Measurements from ENCODE around the gene OSBPL8. TPM values are rescaled to one million over a fixed set of nuclear protein-coding genes. Genes with fewer than 3 reads are reported as not detected.

Gene OSBPL8
- total and polyA plus RNA-seq, 10 of the 15 experiments (the other 5 are each of a cell fraction or from before 2014, with no cell fraction given): 10.4 to 58.0 (median 32.0) TPM

DNA sequence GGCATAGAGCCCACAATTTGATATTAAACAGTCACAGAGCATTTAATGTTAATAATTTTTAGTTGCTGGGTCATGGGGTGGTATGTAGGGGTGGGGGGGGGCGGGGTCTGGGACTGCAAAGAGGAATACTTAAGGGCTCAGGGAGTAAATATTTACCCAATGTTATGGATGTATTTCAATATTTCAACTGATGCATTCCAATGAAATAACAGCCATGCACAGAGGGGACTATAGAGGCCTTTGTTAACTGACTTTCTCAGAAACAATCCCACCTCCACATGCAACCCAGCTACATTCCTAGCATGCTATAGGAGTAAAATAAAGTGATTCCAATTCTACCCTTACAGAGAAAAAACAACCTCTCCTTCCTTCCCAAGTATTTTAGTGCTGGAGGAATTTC is 203.5 kb downstream of the OSBPL8 start (continued):
- TF ChIP-seq, protein P1, sequence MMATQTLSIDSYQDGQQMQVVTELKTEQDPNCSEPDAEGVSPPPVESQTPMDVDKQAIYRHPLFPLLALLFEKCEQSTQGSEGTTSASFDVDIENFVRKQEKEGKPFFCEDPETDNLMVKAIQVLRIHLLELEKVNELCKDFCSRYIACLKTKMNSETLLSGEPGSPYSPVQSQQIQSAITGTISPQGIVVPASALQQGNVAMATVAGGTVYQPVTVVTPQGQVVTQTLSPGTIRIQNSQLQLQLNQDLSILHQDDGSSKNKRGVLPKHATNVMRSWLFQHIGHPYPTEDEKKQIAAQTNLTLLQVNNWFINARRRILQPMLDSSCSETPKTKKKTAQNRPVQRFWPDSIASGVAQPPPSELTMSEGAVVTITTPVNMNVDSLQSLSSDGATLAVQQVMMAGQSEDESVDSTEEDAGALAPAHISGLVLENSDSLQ (IDR thresholded peaks at IDR 0.05): no peak
- TF ChIP-seq ZNF217 (IDR thresholded peaks at IDR 0.05): no peak
- TF ChIP-seq HDAC2 (IDR thresholded peaks at IDR 0.05): no peak
- no peak for TF ChIP-seq YY1 (IDR thresholded peaks at IDR 0.05; ENCODE audit: low read depth, low read length)
- TF ChIP-seq, protein P2, sequence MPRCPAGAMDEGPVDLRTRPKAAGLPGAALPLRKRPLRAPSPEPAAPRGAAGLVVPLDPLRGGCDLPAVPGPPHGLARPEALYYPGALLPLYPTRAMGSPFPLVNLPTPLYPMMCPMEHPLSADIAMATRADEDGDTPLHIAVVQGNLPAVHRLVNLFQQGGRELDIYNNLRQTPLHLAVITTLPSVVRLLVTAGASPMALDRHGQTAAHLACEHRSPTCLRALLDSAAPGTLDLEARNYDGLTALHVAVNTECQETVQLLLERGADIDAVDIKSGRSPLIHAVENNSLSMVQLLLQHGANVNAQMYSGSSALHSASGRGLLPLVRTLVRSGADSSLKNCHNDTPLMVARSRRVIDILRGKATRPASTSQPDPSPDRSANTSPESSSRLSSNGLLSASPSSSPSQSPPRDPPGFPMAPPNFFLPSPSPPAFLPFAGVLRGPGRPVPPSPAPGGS (IDR thresholded peaks at IDR 0.05; ENCODE audit: borderline replicate concordance, insufficient read depth, low read depth, low read length, poor library complexity, severe bottlenecking): no peak
- TF ChIP-seq PML (IDR thresholded peaks at IDR 0.05; ENCODE audit: low read length): no peak

DNA sequence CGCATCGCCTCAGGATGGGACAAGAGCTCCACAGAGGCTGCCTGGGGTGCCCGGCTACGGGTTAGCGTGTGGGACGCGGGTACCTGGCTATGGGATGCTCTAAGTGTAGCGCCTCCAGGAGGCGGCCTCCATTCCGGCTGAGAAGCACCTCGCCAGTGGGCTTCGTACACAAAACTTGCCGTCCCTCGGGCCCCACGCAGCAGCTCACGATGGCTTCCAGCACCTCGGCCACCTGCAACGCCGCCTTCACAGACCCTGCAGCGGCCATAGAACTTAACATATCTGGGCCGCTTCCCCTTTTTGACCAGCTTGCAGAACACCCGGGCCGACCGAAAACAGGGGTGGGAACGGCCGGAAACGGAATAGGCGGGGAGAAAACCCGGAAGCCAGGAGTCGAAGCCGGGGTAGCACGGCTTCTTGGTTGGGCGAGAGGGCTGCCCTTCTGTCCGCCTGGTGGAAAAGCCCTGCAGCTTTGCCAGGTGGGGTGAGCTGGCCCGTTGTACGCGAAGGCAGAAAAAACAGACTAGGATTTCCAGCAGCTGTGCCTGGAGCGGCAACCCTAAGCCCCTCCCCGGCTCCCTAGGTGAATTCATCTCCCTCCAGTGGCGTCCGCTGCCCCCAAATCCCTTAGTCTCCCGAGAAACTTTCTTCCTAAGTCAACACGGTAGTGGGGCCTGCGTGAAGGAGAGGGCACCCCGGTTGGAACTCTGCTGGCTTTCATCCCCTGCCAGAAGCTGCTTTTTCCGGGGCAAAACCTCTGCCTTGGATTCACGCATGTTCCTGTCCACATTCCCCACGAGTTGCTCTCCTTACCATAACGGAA is 211.3 kb downstream of the OSBPL8 start, which contains the start of gene BBS10:
TSS of gene BBS10 (minus strand) at position 337 of the 823 bp plus-strand sequence. CDS start at position 280, 57 bp downstream.
- Histone ChIP-seq H3K9ac (ENCODE audit: control insufficient read depth, insufficient read depth, low read length) (peak within 1 kb of the TSS; percentile 90), H3K36me3 (ENCODE audit: control insufficient read depth in 2 of 2, insufficient read depth in 2 of 2, low read length in 1 of 2) (no peaks in the 10 kb centered on the region), H4K20me1 (ENCODE audit: control insufficient read depth, insufficient read depth) (no peaks in the 10 kb centered on the region), H3K27ac (ENCODE audit: control insufficient read depth, insufficient read depth) (peak within 1 kb of the TSS; percentile 83), H3K4me1 (ENCODE audit: control insufficient read depth, insufficient read depth, low read length) (peaks cover 7% of the 10 kb centered on the region; the same call in 1 of the 2 replicates), H3K27me3 (replicated peaks in 1 of 2; ENCODE audit: control insufficient read depth in 2 of 2, insufficient read depth in 2 of 2, low read length in 1 of 2) (no peaks in the 10 kb centered on the region), H2AFZ (ENCODE audit: control insufficient read depth, low read depth, low read length) (peak within 1 kb of the TSS; percentile 93), H3K79me2 (ENCODE audit: control insufficient read depth, insufficient read depth, low read length) (peaks cover 11% of the 10 kb centered on the region), H3K4me3 (peak within 1 kb of the TSS; percentile 84), H3K9me3 (replicated peaks; ENCODE audit: control insufficient read depth, insufficient read depth, low read length) (no peaks in the 10 kb centered on the region), H3K4me2 (ENCODE audit: control insufficient read depth, insufficient read depth) (peak within 1 kb of the TSS; percentile 95)
- RAD21 ChIA-PET (ENCODE audit: unreplicated experiment): interaction anchor here (0.7 to 3.3 kb wide), 26 partner anchors 11 to 1014 kb away, joined by 3 to 22 read pairs (median 5); partner anchors contain the start of genes GLIPR1L1, GLIPR1L2, KRR1 and NAP1L1
- in situ Hi-C loops (cut with MboI): loop anchor here (5.0 kb wide), 1 partner anchor 271 kb away; no protein-coding TSS in a partner anchor
- intact Hi-C loops (cut with micrococcal nuclease; ENCODE audit: unreplicated experiment): loop anchor here (1.0 to 10.0 kb wide), 6 partner anchors 107 to 836 kb away; partner anchors contain the start of genes KRR1, NAP1L1, OSBPL8 and PHLDA1
- SMC1A ChIA-PET (ENCODE audit: uncharacterized antibody, unreplicated experiment): interaction anchor here (0.7 to 3.2 kb wide), 12 partner anchors 8 to 844 kb away, joined by 3 to 17 read pairs (median 5); partner anchors contain the start of gene PHLDA1
- TSS peak; percentile 100 for BruUV-seq (replicated peaks)
- ATAC-seq (peak; percentile 99), FAIRE-seq (peak; percentile 93), DNase-seq (ENCODE audit: low read depth, low spot score) (peak; percentile 70)
- CTCF ChIA-PET: interaction anchor here (0.6 to 2.5 kb wide), 16 partner anchors 11 to 868 kb away, joined by 3 to 24 read pairs (median 4); partner anchors contain the start of genes GLIPR1, KRR1 and PHLDA1
- POLR2A ChIA-PET: interaction anchor here (1.0 to 1.7 kb wide), 6 partner anchors 108 to 317 kb away, joined by 3 to 8 read pairs (median 4); partner anchors contain the start of gene PHLDA1
- WGBS (ENCODE audit: insufficient coverage, insufficient replicate concordance, low lambda C conversion rate, missing lambda C conversion rate): 3% methylated on average over 49 of the region's 49 CpGs
- TF ChIP-seq, protein P3, sequence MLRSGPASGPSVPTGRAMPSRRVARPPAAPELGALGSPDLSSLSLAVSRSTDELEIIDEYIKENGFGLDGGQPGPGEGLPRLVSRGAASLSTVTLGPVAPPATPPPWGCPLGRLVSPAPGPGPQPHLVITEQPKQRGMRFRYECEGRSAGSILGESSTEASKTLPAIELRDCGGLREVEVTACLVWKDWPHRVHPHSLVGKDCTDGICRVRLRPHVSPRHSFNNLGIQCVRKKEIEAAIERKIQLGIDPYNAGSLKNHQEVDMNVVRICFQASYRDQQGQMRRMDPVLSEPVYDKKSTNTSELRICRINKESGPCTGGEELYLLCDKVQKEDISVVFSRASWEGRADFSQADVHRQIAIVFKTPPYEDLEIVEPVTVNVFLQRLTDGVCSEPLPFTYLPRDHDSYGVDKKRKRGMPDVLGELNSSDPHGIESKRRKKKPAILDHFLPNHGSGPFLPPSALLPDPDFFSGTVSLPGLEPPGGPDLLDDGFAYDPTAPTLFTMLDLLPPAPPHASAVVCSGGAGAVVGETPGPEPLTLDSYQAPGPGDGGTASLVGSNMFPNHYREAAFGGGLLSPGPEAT (IDR thresholded peaks at IDR 0.05; ENCODE audit: low read depth): peak; percentile 96
- TF ChIP-seq ATF7 (IDR thresholded peaks at IDR 0.05; ENCODE audit: low read depth) (peak; percentile 33; the same call in 1 of the 2 replicates), TCF3 (IDR thresholded peaks at IDR 0.05; ENCODE audit: borderline replicate concordance, insufficient read depth, low read depth, low read length) (0 out of 2 replicates have a peak, but pooled peaks have one; percentile 52), TARDBP (IDR thresholded peaks at IDR 0.05; ENCODE audit: borderline replicate concordance) (no peak), NFXL1 (IDR thresholded peaks at IDR 0.05; ENCODE audit: borderline replicate concordance) (no peak)
- TF ChIP-seq, protein P4, sequence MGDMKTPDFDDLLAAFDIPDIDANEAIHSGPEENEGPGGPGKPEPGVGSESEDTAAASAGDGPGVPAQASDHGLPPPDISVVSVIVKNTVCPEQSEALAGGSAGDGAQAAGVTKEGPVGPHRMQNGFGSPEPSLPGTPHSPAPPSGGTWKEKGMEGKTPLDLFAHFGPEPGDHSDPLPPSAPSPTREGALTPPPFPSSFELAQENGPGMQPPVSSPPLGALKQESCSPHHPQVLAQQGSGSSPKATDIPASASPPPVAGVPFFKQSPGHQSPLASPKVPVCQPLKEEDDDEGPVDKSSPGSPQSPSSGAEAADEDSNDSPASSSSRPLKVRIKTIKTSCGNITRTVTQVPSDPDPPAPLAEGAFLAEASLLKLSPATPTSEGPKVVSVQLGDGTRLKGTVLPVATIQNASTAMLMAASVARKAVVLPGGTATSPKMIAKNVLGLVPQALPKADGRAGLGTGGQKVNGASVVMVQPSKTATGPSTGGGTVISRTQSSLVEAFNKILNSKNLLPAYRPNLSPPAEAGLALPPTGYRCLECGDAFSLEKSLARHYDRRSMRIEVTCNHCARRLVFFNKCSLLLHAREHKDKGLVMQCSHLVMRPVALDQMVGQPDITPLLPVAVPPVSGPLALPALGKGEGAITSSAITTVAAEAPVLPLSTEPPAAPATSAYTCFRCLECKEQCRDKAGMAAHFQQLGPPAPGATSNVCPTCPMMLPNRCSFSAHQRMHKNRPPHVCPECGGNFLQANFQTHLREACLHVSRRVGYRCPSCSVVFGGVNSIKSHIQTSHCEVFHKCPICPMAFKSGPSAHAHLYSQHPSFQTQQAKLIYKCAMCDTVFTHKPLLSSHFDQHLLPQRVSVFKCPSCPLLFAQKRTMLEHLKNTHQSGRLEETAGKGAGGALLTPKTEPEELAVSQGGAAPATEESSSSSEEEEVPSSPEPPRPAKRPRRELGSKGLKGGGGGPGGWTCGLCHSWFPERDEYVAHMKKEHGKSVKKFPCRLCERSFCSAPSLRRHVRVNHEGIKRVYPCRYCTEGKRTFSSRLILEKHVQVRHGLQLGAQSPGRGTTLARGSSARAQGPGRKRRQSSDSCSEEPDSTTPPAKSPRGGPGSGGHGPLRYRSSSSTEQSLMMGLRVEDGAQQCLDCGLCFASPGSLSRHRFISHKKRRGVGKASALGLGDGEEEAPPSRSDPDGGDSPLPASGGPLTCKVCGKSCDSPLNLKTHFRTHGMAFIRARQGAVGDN (IDR thresholded peaks at IDR 0.05): peak; percentile 70; the same call in 1 of the 2 replicates

Measured in GM12878 (cell line).